ENCODE measurements around the gene NDUFB6.
"Not testable (repeated sequence)": the region's sequence is repeated elsewhere in the genome, so short reads cannot be mapped to it uniquely, and the experiment has no call there.

Gene NDUFB6

GRCh38 chr9:32572900-32573523, at the start of gene NDUFB6:
NDUFB6 (minus strand) TSS chr9:32573159; CDS start chr9:32573060, 99 bp downstream.
- in situ Hi-C loops (cut with MboI; ENCODE audit: low pct_unique_long_range_greater_than_20kb, low sequenced_read_pairs, unreplicated experiment), result loop anchor here (10.0 to 25.0 kb wide), 2 partner anchors 111 to 402 kb away; no protein-coding TSS in a partner anchor
- TF ChIP-seq CTCF (IDR thresholded peaks at IDR 0.05; ENCODE audit: extremely low read depth, insufficient read depth, missing control alignments), result no peak
- peak; percentile 90 for DNase-seq (ENCODE audit: low spot score)

GRCh38 chr9:32618261-32618660, 45.3 kb upstream of the NDUFB6 start:
- no peak for TF ChIP-seq CTCF (IDR thresholded peaks at IDR 0.05; ENCODE audit: extremely low read depth, insufficient read depth, missing control alignments)
- no peak for DNase-seq (ENCODE audit: low spot score)
- in situ Hi-C loops (cut with MboI; ENCODE audit: low pct_unique_long_range_greater_than_20kb, low sequenced_read_pairs, unreplicated experiment), result no loop called here

GRCh38 chr9:32606811-32607210, 33.9 kb upstream of the NDUFB6 start:
- in situ Hi-C loops (cut with MboI; ENCODE audit: low pct_unique_long_range_greater_than_20kb, low sequenced_read_pairs, unreplicated experiment), result no loop called here
- no peak for DNase-seq (ENCODE audit: low spot score)
- no peak for TF ChIP-seq CTCF (IDR thresholded peaks at IDR 0.05; ENCODE audit: extremely low read depth, insufficient read depth, missing control alignments)

- no peak for DNase-seq (ENCODE audit: low spot score)
- in situ Hi-C loops (cut with MboI; ENCODE audit: low pct_unique_long_range_greater_than_20kb, low sequenced_read_pairs, unreplicated experiment), result no loop called here
- no peak for TF ChIP-seq CTCF (IDR thresholded peaks at IDR 0.05; ENCODE audit: extremely low read depth, insufficient read depth, missing control alignments)
These were observed 31.2 kb upstream of the NDUFB6 start for GRCh38 chr9:32603914-32604852.

GRCh38 chr9:32599021-32599420, 26.1 kb upstream of the NDUFB6 start:
- DNase-seq (ENCODE audit: low spot score); in situ Hi-C loops (cut with MboI; ENCODE audit: low pct_unique_long_range_greater_than_20kb, low sequenced_read_pairs, unreplicated experiment): not testable (repeated sequence)

GRCh38 chr9:32596936-32597335, 24.0 kb upstream of the NDUFB6 start:
- in situ Hi-C loops (cut with MboI; ENCODE audit: low pct_unique_long_range_greater_than_20kb, low sequenced_read_pairs, unreplicated experiment), result no loop called here
- no peak for TF ChIP-seq CTCF (IDR thresholded peaks at IDR 0.05; ENCODE audit: extremely low read depth, insufficient read depth, missing control alignments)
- no peak for DNase-seq (ENCODE audit: low spot score)

Data from GM13977 (cell line).